Ecto neural progenitor cell (in vitro differentiated cells): ENCODE data around the gene EPHB2.
A peak's percentile ranks its signal among the peaks of the same experiment; 100 is the strongest.
"Not testable (repeated sequence)": the region's sequence is repeated elsewhere in the genome, so short reads cannot be mapped to it uniquely, and the experiment has no call there.

Source experiments
- DNase-seq: peaks from one replicate; pipeline ENCODE4 v3.0.0-alpha.2; 2018; ENCODE audit warnings: low spot score

The EPHB2 gene

DNA sequence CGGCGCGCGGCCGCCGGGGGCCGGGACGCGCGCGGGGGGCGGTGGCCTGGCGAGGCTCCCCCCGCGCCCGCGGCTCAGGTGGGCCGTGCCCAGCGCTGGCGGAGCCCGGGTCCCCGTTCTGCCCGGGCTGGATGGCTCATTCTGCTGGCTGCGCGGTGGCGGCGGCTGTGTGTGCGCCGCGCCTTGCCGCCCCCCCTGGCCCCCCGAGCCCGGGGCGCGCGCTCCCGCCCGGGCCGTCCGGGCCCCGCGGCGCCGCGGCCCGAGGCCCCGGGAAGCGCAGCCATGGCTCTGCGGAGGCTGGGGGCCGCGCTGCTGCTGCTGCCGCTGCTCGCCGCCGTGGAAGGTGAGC, at the start of gene EPHB2:
EPHB2 (plus strand) TSS at position 139 of the 349 bp plus-strand sequence; CDS start at position 283, 144 bp downstream.
- peak; percentile 78 for DNase-seq

DNA sequence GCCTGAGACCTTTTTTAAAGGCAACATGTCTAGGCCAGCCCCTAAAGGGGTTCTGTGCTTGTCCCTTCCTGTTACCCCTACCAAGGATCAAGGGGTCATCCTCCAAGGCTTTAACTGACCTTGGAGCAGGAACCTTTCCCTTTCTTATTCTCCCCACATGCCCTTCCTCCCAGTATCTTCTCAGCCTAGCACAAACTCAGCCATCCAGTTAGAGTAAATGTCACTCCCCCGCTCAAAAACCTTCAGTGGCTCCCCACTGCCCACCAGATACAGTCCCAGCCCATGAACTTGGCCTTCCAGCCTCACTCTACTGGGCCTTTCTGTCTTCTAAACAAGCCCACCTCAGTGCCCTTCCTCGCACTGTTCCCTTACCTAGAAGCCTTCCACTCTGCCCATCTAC, 48.8 kb upstream of the EPHB2 start:
- DNase-seq = no peak

DNA sequence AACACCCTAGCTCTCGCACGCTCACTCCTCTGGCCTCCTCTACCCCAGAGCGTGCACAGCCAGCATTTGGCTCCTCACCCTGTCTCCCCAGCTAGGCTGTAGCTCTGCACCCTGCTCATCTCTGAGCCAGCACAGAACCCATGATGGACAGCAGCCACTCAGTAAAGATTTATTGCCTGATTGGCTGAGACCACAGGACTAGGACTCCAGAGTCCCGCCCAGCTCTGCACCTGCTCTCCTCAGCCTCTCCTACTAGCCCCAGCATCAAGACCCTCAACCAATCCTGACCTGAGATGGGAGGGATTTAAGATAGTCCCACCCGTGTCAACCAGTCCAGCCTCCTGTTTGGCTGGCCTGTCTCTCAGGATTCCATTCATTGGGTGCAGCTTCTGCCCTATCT, 48.3 kb upstream of the EPHB2 start:
- DNase-seq = peak; percentile 77

DNA sequence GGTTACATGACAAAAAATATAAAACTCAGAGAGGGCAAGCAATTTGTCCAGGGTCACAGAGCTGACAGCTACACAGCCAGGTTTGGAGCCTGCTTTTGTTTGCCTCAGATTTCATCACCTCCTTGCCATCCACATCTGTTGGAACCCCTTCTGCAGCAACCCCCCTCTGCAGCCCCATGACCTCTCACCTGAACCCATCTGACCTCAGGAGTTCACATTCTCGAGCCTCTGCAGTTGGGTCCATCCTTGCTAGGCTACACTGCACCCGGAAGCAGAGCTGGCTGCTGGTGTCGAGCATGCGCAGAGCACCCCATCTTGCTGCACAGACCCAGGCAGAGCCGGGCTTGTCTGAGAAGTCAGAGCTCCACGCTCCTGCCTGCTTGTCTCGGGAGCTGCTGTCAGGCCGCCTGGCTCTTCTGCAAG, 47.6 kb upstream of the EPHB2 start:
- DNase-seq = no peak

DNA sequence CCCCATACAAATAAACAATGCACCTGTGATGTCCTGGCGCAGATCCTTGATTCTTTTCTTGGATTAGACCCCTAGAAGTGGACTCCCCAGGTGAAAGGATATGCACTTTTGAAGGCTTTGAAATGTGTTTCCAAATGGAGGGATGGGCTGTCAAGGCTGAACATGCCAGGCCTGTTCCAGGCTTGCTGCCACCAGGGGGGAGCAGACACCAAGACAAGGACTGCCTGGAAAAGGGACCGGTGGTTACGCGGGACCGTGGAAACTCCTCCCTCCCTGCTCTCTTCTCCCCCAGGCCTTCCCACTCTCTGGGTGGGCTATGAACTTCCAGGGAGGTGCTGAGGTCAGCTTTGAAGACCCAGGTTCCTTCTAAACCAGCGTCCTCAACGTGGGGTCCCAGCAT, 44.9 kb upstream of the EPHB2 start:
- DNase-seq = peak; percentile 77

DNA sequence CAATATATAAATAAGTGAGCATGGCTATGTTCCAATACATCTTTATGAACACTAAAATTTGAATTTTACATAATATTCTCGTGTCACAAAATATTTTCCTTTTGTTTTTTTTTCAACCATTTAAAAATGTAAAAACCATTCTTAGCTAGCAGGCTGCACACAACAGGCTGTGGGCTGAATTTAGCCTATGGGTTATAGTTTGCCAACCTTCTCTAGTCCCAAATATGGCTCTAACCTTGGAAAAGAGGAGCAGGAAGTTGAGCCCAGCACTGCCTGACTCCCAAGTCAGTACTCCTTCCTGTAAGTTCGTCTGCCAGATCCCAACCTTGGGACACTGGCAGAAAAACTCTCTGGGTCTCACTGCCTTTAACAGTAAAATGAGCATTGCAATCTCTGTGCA, 44.2 kb upstream of the EPHB2 start:
- DNase-seq = no peak

DNA sequence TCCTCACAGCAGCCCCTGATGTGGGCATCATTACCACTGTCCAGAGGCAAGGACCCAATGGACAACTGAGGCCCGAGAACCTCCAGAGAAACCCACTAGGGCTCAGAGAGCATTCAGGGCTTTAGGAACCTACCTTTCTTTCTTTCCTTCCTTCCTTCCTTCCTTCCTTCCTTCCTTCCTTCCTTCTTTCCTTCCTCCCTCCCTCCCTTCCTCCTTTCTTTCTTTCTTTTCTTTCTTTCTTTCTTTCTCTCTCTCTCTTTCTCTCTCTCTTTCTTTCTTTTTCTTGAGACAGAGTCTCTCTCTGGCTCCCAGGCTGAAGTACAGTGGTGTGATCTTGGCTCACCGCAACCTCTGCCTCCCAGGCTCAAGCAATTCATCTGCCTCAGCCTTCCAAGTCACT, 41.8 kb upstream of the EPHB2 start:
- DNase-seq = not testable (repeated sequence)

DNA sequence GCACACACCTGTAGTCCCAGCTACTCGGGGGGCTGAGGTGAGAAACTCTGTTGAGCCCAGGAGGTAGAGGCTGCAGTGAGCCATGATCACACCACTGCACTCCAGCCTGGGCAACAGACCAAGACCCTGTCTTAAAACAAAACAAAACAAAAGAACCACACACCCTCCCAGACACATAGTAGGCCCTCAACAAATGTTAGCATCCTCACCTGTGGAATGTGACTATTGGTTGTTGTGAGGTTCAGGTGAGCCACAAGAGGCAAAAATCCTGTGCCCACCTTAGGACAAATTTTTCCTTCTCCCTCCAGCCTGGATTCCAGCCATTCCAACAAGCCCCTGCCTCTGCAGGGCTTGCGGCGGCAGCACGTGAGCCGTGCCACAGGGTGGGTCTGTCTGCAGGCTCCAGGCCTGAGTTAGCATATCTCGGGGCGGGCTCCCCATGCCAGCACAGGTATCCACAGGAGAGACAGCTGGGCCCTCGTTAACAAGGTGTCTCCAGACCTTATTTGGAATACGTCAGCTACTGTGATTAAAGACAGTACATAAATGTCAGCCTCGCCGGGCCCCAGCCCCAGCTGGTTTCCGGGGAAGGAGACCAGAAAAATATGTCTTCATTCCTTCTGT, 40.2 kb upstream of the EPHB2 start:
- DNase-seq = no peak

DNA sequence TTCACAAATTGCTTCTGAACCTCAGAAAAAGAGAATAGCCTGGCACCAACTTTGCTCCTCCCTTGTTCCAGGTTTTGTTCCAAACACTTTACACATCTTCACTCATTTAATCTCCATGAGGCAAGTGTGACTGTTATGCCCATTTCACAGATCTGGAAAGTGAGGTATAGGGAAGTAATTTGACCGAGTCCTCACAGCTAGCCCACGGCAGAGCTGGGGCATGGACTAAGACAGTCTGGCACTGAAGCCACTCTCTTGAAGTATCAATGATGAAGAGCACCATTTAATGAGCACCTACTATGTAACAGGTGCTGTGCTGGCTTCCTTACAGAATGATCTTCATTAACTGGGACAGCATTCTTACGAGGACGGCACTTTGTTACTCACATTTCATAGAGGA, 38.6 kb upstream of the EPHB2 start:
- DNase-seq = no peak

DNA sequence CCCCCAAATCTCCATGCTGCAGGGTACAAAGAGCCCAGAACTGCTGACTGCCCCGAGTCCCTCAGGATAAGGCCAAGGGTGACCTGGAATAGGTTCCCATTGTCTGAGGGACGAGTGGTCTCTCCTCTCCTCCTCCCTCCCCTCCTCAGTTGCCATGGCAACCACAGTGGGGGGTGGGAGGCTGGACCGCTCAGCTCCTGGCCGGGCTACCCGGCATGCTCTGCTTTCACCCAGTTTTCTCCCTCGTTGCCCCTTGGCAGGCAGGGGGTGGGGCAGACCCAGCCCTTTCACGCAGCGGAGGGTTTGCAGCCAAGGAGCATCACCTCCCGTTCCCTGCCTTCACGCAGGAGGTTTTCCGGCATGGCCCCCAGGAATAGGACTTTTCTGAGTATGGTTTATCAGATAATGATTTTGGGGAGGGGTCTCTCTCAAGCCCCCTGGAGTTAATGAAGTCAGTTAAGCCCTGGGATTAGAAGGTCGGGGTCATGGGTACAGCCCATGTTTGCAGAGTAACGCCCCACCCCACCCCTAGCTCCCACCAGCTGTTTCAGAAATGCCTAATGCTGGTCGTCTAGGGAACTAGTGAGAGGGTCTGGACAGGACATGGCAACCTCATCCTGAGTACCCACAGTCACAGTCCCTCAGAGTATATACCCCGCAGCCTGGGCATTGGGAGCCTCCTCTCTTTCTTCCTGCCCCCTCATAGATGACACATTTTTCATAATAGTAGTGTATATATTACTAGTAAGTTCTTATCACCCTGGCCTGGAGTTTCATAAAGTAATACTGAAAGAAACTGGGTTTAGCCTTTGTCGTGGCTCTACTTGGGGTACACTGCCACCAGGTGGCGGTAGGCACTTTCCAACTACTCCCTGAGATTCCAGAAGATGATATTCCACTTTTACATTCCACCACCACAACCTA, 36.9 kb upstream of the EPHB2 start:
- peak; percentile 92 for DNase-seq

DNA sequence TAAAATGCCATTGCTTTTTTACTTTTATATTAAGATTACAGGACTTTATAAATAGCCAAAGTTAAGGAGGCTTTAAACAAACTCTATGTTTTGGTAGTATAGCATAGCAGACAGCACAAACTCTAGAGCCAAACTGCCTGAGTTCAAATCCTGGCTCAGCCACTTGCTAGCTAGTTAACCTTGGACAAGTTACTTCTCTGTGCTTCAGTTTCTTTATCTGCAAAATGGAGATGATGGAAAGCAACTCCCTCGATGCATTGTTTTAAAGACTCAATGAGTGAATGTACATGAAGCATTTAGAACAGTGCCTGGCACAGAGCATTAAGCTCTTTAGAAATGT, 36.3 kb upstream of the EPHB2 start:
- DNase-seq = no peak

DNA sequence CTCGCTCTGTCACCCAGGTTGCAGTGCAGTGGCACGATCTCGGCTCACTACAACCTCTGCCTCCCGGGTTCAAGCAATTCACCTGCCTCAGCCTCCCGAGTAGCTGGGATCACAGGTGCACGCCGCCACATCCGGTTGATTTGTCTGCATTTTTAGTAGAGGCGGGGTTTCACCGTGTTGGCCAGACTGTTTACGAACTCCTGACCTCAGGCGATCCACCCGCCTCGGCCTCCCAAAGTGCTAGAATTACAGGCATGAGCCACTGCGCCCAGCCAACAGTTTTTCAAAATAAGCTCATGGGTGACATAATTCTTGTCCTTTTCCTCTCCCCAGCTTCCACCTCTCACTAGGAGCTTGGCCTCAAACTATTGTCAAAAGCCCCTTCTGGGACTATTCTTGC, 34.5 kb upstream of the EPHB2 start:
- DNase-seq = not testable (repeated sequence)

DNA sequence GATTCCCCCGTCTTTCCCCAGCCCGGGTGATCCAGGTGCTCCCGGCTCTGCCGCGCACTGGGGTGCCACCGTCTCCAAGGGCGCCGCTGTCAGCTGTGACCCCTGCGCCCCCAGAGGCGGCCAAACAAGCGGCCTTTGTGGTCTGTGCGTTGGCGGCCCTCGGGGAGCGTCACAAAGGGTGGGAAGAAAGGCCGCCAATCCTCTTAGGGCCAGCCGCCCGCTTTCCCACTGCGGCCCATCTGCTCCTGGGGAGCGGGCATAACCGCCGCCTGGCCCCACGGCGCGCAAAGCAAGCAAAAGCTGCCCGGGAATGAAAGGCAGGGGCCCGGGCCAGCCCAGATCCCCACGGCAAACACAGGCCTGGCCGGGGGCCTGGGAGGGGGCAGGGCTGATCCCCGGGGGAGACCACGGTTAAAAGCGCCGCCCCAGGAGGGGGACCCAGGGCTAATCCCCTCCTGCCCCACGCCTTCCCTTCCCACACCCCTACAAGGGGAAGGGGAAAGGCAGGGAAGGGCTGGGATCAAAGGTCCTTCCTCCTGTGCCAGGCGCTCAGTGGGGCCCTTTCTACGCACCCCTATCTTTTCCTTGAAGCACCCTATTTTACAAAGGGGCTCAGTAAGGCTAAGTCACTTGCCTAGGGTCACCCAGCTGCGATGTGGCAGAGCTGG, 33.6 kb upstream of the EPHB2 start:
- DNase-seq = peak; percentile 63

DNA sequence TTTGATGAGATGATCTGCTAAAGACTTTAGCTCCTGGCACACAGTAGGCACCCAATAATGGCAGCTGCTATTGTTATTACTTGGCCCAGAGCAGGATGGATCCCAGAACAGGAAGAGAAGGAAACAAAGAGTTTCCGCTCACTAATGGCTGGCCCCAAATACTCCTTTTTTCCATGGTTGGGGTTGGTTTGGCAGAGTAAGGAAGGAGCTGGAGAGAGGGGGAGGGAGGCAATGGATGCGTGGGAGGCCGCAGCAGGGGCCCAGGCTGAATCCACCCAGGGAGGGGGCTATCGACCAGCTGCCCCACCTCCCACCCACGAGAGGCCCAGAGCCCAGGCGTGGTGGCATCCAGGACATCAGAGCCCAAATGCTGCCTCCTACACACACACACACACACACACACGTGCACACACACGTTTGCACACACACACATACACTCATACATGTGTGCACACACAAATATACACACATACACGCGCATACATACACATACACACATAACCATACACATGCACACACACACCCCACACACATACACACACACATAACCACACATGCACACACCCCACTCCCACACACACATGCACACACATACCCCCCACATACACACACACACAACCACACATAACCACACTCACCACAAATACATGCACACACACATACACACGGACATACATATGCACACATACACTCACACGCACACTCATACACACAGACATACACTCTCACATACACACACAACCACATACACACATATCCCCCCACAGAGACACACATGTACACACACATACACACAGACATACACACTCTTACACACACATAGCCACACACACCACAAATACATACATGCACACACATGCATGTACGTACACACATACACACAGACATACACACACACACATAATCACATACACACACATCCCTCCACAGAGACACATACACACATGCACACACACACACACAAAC, 32.4 kb upstream of the EPHB2 start:
- DNase-seq = no peak

DNA sequence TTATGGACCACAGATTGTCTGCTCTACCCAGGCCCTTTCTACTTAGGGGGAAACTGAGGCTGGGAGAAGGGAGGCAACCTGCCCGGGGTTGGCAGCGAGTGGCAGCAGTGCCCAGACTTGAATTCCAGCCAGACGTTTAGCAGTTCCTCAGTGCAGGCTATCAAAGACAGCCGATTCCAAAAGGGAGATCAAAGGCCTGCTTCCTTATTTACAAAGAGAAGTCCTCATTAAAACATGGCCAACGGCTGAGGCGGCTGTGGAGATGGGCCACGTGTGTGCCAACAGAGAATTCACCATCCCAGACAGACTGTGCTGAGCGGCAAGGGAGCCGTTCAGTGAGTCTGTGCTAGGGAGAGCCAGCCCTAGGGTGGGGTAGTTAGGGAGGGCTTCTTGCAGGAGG, 29.9 kb upstream of the EPHB2 start:
- no peak for DNase-seq

DNA sequence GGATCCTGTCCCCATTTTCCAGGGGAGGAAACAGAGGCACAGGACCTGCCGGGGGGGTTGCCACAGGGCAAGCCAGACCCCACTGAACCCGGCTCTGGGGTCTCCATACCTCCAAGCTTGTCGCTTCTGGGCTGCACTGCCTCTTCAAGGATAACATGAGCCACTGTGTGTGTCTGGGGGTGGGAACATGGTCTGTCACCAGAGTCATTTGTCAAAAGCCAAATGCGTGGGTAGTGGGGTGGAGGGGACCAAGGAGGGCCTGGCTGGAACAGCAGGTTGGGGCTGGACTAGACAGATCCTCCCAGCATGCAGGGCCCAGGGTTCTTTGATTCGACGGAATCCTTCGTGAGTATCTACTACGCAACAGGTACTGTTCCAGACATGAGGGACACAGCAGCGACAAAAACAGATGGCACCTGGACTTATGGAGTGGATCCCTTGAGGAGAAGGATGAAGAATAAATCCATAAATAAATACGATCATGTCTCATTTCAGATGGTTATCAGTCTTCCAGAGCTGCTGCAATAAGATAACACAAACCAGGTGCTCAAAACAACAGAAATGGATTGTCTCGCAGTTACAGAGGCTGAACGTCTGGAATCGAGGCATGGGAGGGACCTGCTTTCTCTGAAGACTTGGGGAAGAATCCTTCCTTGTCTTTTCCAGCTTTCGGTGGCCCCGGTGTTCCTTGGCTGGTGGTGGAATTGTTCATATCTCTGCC, 28.9 kb upstream of the EPHB2 start:
- DNase-seq = no peak

DNA sequence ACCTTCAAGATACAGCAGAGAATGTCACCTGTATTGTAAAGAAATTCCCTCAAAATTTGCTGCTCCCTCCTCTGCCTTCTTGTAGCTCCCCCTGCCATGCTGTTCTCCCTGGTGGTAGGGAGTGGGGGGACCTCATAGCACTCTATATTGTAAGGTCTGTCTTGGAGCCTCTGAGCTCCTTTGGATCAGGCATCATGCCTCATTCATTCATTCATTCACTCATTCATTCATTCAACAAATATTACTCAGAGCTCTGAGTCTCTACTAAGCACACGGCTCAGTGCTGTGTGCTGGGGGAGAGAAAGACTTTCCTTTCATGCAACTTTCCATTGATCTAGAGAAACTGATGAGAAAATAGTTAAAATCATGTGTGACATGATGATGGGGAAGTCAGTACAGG, 27.1 kb upstream of the EPHB2 start:
- no peak for DNase-seq

DNA sequence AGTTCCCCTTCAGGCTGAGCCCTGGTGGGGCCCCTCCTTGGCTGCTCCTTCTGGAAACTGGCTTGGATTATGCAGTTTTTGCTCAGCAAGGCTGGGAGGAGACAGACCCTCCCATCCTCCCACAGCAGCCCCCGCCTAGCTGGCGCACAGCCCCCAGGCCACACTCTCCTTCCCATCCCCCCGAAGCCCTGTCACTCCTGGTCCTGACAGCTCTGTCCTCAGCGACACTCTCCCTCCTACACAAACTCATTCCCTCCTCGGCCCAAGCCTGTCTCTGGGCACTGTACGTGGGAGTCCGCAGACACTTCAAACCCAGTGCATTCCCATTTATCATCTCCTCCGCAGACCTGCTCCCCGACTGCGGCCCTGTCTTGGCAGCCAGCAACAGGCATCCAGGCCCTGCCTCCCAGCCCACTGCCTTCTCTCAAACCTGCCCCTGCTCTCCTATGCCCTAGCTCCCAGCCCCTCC, 25.0 kb upstream of the EPHB2 start:
- DNase-seq = no peak

DNA sequence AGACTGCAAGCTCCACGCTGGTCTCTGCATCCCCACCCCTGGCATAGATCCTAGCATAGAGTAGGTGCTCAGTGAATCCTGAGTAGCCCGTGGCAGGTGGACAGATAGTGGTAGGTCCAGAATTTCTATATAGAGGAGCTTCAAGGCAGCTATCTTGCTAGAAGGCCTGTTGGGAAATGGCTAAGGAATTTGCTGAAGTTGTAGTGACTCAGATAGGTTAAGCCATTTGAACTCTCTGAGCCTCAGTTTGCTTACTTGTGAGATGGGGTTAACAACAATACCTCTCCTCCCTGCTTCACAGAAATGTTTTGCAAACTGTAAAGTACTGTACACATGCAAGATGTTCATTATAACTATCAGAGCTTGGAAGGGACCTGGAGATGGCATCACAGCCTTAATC, 23.4 kb upstream of the EPHB2 start:
- no peak for DNase-seq

DNA sequence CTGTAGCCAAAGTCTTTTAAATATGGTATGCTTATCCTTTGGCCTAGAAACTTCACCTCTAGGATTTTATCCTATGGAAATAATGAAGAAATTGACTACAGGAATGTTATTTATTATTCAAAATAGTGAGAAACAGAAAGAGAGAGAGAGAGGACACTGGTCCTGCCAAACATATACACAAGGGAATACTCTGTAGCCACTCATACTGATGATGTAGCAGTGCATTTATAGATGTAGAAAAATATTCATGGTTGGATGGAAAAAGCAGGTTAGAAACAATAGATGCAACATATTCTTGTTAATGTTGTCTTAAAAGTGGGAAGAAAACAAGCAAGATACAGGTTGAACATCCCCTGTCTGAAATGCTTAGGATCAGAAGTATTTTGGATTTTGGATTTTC, 22.2 kb upstream of the EPHB2 start:
- DNase-seq = no peak

DNA sequence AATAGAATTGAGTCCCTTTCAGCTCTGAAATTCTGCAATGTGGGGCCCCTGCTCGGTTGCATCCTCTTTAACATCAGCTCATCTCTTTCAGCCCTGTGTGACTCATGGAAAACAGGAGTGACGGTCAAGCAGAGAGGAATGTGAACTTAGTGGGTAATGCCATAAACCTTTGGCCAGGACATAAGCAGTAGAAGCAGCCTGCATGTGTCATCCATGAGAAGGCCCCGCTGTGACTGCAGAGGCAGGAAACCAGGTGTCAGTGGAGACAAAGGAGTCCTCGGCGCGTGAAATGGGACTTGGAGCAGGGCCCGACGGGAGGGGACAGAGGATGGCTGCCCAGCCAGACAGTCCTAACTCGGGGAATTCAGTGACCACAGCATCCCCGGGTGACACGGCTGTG, 21.1 kb upstream of the EPHB2 start:
- no peak for DNase-seq
